GM12873 (cell line): ENCODE measurements around the gene SLC13A4.
A peak's percentile ranks its signal among the peaks of the same experiment; 100 is the strongest.

ENCODE experiments used
- CTCF ChIP-seq: IDR thresholded peaks from 2 replicates; pipeline ENCODE4 v1.5.1; 2012; ENCODE audit warnings: low read depth, mild to moderate bottlenecking, moderate library complexity, low read length, control low read depth; ENCODE audit not compliant: insufficient read depth; ENCODE audit errors: missing control alignments

Gene SLC13A4

GRCh38 chr7:135662373-135663114 lies 65.4 kb downstream of the SLC13A4 start, which contains the start of gene STMP1:
TSS of gene STMP1 (plus strand) at chr7:135662514.
- peak; percentile 63 for TF ChIP-seq CTCF

GRCh38 chr7:135662123-135662372 lies 65.9 kb downstream of the SLC13A4 start:
- no peak for TF ChIP-seq CTCF

GRCh38 chr7:135661311-135662122 lies 66.5 kb downstream of the SLC13A4 start:
- no peak for TF ChIP-seq CTCF

GRCh38 chr7:135659159-135659846 lies 68.7 kb downstream of the SLC13A4 start:
- no peak for TF ChIP-seq CTCF

GRCh38 chr7:135658564-135658963 lies 69.4 kb downstream of the SLC13A4 start:
- TF ChIP-seq CTCF = no peak

- TF ChIP-seq CTCF = no peak
These were observed 74.5 kb downstream of the SLC13A4 start for GRCh38 chr7:135653340-135654080.
